GM18508 (cell line): ENCODE data around the gene CEP55.

Experiments
- ATAC-seq: cut with Tn5 transposase; IDR thresholded peaks from one replicate; pipeline ENCODE4 v1.9.1; 2021; ENCODE audit warnings: moderate number of reproducible peaks; ENCODE audit not compliant: insufficient read depth, unreplicated experiment

Gene CEP55

GRCh38 chr10:93554760-93555432 lies 58.5 kb downstream of the CEP55 start:
- ATAC-seq, result no peak

- ATAC-seq, result no peak
Observed at GRCh38 chr10:93559490-93559889, 63.1 kb downstream of the CEP55 start.

DNA sequence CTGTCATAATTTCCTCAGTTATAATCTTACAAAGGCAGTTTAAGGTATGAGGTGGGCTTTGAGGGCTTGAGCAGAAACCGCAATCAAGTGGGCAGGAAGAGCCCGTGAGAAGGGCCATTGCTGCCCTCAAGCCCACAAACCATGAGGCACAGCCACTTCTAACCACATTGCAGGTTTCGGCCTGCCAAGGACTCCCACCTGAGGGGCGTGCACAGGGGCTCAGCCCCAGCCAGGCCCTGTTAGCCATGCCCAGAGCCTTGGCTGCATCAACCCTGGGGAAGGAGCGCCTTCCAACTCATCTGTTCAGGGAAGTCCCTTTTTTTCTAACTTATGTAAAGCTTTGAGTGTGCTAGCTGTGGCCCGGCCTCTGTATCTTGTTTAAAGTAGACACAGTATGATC lies 64.1 kb downstream of the CEP55 start:
- no peak for ATAC-seq

DNA sequence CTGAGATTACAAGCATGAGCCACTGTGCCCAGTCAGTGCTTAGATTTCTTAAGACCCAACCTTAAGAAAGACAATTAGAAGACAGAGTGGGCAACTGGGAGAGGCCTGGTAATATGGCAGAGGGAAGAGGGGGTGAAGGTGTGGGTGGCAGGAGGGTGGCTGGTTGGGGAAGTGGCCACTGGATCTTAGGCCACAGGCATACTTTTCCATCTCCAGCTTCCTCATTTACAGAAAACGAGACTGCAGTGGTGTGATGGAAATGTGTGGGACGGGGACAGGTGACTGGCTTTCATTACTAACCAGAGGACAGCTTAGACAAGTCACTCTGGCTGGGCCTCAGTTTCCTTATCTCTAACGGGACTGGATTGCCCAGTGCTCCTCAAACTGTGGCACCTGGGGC lies 69.0 kb downstream of the CEP55 start:
- no peak for ATAC-seq

- ATAC-seq, result no peak
Observed at GRCh38 chr10:93566435-93567276, 70.2 kb downstream of the CEP55 start, which contains the start of gene FFAR4. FFAR4 (plus strand) TSS chr10:93566665; CDS start chr10:93566721, 56 bp downstream.

DNA sequence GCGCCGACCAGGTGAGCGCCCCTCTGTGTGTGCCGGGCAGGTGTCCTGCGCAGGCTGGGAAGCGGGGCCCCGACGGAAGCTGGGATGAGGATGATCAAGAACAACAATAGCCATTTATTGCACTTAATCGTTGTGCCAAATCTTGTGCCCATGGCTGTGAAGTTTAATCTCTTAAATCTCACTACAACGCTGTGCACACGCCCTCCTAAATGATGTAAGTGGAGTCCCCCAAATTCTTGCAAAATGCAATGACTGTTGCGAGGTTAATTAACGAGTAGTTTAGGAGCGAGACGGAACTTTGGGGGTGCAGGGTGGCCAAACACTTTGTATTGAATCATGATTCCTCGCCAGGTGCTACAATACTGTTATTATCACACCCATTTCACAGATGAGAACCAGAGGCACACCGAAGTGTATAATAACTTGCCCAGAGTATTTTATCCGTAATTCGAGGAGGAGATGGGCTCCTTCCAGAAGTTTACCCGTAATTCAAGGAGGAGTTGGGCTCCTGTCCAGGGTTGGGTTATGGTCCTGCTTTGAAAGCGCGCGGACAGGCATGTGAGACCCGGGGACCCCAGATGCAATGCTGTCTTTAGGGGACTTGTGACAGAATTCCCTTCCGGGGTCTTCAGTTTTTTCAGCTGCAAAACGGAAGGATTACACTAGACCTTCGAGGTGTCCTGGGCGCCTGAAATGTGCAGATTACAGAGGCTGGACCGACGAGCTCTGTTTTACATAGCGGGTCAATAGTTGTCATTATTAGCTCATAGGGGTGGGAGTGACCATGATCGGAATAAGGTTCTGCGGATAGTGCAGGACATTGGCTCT lies 71.1 kb downstream of the CEP55 start:
- no peak for ATAC-seq

DNA sequence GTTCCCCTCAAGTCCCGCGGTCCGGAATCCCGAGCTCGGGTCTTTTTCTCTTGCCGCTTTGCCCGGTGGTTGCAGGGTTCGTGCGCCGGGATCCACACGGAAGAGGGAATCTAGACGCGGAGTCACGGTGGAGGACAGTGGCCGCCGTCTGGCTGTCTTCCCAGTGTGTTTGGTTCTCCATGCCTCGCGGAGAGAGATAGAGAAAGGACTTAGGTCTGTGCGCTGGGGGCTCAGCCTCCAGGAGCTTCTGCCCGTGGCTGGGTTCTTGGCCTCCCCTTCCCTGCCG lies 71.6 kb downstream of the CEP55 start:
- ATAC-seq, result no peak

DNA sequence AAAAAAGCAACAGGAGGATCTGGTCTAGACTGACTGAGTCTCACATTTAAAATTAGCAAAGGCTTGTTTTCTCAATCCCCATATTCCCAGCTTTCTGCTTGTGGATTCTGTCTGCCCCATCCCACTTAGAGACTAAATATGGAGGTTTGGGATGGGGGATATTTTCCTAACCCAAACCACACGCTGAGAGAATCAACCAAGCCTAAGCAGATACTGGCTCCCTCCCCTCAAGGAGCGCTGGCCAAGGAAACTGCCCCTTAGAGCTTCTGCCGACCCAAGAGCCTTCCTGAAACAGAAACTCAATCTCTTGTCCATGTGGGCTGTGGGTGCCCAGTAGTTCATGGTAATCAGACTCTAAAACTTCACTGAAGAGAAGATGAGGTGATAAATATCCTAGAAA lies 74.0 kb downstream of the CEP55 start:
- no peak for ATAC-seq

- no peak for ATAC-seq
Observed at GRCh38 chr10:93572606-93573005, 76.2 kb downstream of the CEP55 start.

GRCh38 chr10:93573051-93573909 lies 76.9 kb downstream of the CEP55 start:
- ATAC-seq, result no peak

DNA sequence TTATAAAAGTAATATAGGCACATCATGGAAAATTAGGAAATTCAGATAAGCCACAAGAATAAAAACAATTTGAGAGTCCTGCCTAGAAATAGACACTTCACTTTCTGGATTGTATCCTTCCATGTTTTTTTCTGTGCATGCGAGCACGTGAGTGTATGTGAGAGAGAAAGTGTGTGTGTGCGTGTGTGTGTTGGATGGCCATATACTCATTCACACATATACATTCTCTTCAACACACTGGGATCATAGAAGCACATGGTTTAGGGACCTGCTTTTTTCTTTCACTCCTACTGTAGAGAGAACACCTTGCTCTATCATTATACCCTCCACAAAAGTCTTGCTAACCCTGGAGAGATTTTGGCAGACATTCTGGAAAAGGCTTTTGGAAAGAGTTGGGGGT lies 77.5 kb downstream of the CEP55 start:
- ATAC-seq, result no peak

DNA sequence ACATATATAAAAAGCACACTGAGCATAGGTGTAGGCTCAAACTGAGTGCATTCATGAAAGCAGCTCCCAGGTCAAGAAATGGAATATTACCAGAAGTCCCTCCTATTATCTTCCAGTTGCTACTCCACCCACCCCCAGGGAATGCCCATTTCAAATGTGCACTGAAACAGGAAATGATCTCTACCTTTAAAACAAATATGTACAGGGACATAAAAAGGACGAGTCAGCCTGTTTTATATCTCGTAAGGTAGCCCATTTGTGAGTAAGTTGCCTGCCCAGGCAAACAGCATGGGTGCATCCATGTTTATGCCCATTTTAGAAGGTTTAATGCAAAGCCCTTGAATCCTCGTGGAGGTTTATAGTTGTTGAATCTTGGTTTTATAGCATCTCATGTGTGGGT lies 80.5 kb downstream of the CEP55 start:
- no peak for ATAC-seq

GRCh38 chr10:93577565-93577964 lies 81.2 kb downstream of the CEP55 start:
- no peak for ATAC-seq
